AG10803 (cell line): Measurements from ENCODE around the gene RAB3B.

Experiments used
- DNase-seq: peaks from one replicate; pipeline ENCODE4 v3.0.0; 2010; ENCODE audit warnings: low read depth
- H3K4me3 ChIP-seq: 2 replicates; pipeline ENCODE4 v1.5.1; 2011; ENCODE audit warnings: mild to moderate bottlenecking, low read length, control low read depth
- TF ChIP-seq, protein P1 (sequence below): conservative IDR thresholded peaks from 2 replicates; pipeline ENCODE4 v1.5.1; 2011; ENCODE audit warnings: mild to moderate bottlenecking, low read length, control low read depth, inconsistent platforms

The RAB3B gene

DNA sequence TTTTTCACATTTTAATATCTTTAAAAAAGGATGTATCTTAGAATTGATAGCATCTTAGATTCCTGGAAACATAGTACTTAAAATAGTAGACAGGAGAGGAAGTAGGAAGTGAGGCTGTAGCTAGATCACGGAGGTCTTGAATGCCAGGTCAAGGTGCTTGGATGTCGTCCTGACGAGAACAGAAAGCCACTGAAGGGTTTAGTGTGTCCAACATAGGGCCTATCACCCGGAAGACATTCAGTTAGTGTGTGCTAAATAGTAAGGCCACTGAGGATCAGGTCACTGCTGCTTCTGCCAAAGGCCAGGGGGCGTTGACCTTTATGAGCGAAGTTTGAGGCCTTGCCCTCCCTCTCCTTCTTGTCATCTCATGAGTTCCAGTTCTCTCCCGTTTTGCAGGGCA is 35.7 kb downstream of the RAB3B start:
- TF ChIP-seq, protein P1, sequence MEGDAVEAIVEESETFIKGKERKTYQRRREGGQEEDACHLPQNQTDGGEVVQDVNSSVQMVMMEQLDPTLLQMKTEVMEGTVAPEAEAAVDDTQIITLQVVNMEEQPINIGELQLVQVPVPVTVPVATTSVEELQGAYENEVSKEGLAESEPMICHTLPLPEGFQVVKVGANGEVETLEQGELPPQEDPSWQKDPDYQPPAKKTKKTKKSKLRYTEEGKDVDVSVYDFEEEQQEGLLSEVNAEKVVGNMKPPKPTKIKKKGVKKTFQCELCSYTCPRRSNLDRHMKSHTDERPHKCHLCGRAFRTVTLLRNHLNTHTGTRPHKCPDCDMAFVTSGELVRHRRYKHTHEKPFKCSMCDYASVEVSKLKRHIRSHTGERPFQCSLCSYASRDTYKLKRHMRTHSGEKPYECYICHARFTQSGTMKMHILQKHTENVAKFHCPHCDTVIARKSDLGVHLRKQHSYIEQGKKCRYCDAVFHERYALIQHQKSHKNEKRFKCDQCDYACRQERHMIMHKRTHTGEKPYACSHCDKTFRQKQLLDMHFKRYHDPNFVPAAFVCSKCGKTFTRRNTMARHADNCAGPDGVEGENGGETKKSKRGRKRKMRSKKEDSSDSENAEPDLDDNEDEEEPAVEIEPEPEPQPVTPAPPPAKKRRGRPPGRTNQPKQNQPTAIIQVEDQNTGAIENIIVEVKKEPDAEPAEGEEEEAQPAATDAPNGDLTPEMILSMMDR: no peak

DNA sequence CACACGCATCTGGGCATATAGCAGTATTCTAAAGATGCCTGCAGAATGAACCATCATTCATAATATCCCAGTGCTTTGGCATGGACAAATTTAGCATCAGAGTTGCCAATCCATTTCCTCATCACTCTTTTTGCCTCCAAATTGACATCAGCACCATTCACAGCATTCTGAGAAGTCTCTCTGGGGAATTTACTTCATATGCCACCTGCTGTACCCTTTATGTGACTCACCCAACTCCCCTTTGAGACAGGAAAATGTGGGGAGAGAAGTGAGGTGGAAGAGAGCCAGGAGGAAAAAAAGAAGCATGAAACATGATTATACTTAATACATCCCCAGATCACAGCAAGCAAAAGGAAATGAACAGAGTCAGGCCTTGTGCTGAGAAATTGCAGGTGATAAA is 37.4 kb downstream of the RAB3B start:
- DNase-seq: no peak
- TF ChIP-seq, protein P1: no peak
- H3K4me3 ChIP-seq: no peak overlapping the region

More for the DNA sequence above, 35.7 kb downstream of the RAB3B start:
- H3K4me3 ChIP-seq: no peak overlapping the region
- DNase-seq: no peak

DNA sequence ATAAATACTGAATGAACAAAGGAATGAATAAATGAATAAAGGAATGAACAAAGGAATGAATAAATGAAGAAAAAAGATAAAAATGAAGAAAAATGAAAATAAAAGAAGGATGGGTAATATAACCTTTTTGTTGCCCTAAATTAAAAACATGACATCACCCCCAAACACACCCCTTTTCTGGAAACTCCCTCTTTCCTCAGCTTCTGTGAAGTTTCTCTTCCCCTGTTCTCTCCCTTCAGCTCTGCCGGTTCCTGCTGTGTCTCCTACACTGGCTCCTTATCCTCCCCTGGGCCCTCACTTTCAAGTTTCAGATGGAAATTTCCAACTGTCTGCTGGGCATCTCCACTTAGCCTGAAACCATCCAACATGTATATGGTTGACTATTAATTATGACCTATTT is 37.9 kb downstream of the RAB3B start:
- H3K4me3 ChIP-seq: no peak overlapping the region
- TF ChIP-seq, protein P1: no peak
- DNase-seq: no peak

DNA sequence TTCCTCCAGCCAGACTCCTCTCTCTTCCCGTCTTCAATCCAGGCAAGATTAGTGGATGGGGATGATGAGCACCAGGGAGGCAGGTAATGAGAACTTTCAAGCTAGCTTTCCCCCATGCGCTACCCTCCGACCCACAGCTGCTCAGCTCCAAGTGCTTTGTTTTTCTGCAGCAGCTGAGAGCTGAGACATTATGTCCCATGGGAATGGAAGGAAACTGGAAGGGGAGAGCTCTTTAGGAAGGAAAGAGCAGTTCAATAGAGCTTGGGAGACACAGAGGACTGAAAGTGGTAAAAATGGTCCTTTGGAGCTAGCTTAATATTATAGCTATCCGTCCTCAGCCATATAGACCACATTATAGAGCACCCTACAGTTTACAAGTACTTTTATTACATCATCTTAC is 39.8 kb downstream of the RAB3B start:
- TF ChIP-seq, protein P1: no peak
- no peak overlapping the region for H3K4me3 ChIP-seq
- DNase-seq: no peak

DNA sequence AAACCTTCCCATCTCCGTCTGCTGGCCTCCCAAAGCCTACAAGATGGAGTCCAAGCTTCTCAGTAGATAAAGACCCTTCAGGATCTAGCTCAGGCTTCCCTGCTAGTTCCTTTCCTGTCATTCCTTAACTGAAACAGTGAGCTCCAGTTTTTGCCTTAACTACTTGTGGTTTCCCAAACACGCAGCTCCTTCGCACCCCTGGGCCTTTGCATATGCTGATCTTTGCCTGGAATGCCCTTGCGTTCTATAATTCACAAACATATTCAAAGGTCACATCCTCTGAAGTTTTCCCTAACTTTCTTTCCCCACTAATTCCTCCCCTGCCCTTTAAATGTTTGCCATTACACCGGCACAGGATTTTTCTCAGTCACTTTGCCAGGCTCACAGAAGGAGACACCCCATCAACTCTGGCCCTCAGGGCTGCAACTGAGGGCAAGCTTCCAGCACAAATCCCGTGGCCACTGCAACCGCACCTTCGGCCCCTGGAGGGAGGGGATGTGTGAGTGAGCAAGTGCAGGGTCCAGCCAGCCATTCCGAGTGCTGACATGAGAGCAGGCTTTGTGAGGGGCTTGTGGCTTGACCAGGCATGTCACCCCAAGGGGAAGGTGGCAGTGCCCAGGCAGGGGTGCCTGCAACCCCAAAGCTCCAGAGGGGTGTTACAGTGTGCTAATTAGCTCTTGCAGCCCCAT is 41.3 kb downstream of the RAB3B start:
- H3K4me3 ChIP-seq: no peak overlapping the region
- TF ChIP-seq, protein P1: no peak

DNA sequence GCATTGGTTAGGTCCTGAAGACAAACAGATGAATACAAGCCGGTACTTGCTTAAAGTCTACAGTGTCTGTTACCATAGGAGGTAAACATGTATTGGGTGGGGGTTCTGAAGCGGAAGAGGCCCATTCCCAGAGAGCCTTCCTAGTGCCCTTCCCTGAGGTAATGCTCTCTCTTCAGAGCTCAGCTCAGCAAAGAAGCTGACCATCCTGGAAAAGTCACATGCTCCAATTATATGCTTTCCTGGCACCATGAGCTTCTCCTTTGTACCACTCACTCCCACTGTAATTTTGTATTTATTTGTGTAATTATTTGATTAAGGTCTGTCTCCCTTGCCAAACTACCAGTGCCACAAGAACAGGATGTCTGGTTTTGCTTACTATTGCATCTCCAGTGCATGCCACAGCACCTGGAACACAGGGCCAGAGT is 42.0 kb downstream of the RAB3B start:
- H3K4me3 ChIP-seq: no peak overlapping the region
- no peak for DNase-seq
- TF ChIP-seq, protein P1: no peak

More for the DNA sequence above, 41.3 kb downstream of the RAB3B start:
- no peak for DNase-seq

DNA sequence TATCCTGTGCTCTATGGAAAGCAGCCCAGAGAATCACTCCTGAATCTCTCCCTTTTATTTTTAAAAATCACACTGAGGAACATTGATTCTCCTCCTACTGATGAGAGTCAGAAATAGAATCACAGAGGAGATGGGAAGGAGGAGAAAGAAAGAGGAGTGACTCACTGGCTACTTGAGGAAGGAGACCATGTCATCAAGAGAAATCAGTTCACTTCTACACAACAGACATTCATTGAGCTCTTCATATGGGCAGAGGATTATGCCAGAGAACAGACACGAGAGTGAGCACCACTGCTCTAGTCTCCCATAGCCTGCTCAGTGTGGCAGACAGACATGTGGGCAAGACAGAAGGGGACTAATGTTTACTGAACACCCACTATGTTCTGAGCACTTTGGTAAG is 44.2 kb downstream of the RAB3B start:
- DNase-seq: peak; percentile 43
- TF ChIP-seq, protein P1: no peak
- H3K4me3 ChIP-seq: no peak overlapping the region
